ENCODE measurements around the gene ASCC2.
"Not testable (repeated sequence)": the region's sequence is repeated elsewhere in the genome, so short reads cannot be mapped to it uniquely, and the experiment has no call there.

ASCC2 gene

GRCh38 chr22:29854432-29854831 lies 16.4 kb upstream of the ASCC2 start:
- DNase-seq, result no peak

- no peak for DNase-seq
These were observed 10.0 kb upstream of the ASCC2 start for GRCh38 chr22:29848111-29848510.

- DNase-seq, result no peak
These were observed 8.2 kb upstream of the ASCC2 start for GRCh38 chr22:29846290-29846689.

GRCh38 chr22:29842740-29843139 lies 4.7 kb upstream of the ASCC2 start:
- DNase-seq, result no peak

- DNase-seq, result no peak
These were observed 4.1 kb upstream of the ASCC2 start for GRCh38 chr22:29842172-29842571.

- DNase-seq, result no peak
These were observed 2.4 kb upstream of the ASCC2 start for GRCh38 chr22:29840498-29840897.

GRCh38 chr22:29839039-29839438 lies 965 bp upstream of the ASCC2 start:
- no peak for DNase-seq

- no peak for DNase-seq
These were observed 504 bp upstream of the ASCC2 start for GRCh38 chr22:29838599-29838956.

- not testable (repeated sequence) for DNase-seq
These were observed 1.2 kb downstream of the ASCC2 start for GRCh38 chr22:29836791-29837370.

- DNase-seq, result no peak
These were observed 4.0 kb downstream of the ASCC2 start for GRCh38 chr22:29834046-29834445.

GRCh38 chr22:29833392-29833965 lies 4.6 kb downstream of the ASCC2 start:
- no peak for DNase-seq

GRCh38 chr22:29831958-29832357 lies 6.1 kb downstream of the ASCC2 start:
- no peak for DNase-seq

GRCh38 chr22:29831186-29831921 lies 6.7 kb downstream of the ASCC2 start:
- no peak for DNase-seq

- DNase-seq, result no peak
These were observed 7.5 kb downstream of the ASCC2 start for GRCh38 chr22:29830585-29830984.

GRCh38 chr22:29827726-29828125 lies 10.3 kb downstream of the ASCC2 start:
- not testable (repeated sequence) for DNase-seq

- DNase-seq, result no peak
These were observed 11.0 kb downstream of the ASCC2 start for GRCh38 chr22:29827091-29827490.

GRCh38 chr22:29825578-29825977 lies 12.5 kb downstream of the ASCC2 start:
- DNase-seq, result no peak

GRCh38 chr22:29824677-29825076 lies 13.4 kb downstream of the ASCC2 start:
- DNase-seq, result no peak

- peak; percentile 77 for DNase-seq
These were observed 16.6 kb downstream of the ASCC2 start for GRCh38 chr22:29821291-29822016.

- DNase-seq, result no peak
These were observed 17.1 kb downstream of the ASCC2 start for GRCh38 chr22:29820961-29821290.

- DNase-seq, result no peak
These were observed 18.6 kb downstream of the ASCC2 start for GRCh38 chr22:29819501-29819900.

GRCh38 chr22:29817724-29818123 lies 20.4 kb downstream of the ASCC2 start:
- no peak for DNase-seq

- DNase-seq, result no peak
These were observed 21.1 kb downstream of the ASCC2 start for GRCh38 chr22:29816980-29817379.

- DNase-seq, result no peak
These were observed 21.5 kb downstream of the ASCC2 start for GRCh38 chr22:29816539-29816938.

Measured in CD4-positive, alpha-beta T cell treated with Interleukin-15 for 1 hour (primary cell).